ENCODE results near the gene PADI4.

GRCh38 chr1:17404820-17405219 is 96.8 kb downstream of the PADI4 start:
- TF ChIP-seq POLR2A (IDR thresholded peaks at IDR 0.05) (no peak), CTCF (IDR thresholded peaks at IDR 0.05) (no peak)

Measured in testis (tissue), 2 donors.